ENCODE results near the gene ELOVL1.

DNA sequence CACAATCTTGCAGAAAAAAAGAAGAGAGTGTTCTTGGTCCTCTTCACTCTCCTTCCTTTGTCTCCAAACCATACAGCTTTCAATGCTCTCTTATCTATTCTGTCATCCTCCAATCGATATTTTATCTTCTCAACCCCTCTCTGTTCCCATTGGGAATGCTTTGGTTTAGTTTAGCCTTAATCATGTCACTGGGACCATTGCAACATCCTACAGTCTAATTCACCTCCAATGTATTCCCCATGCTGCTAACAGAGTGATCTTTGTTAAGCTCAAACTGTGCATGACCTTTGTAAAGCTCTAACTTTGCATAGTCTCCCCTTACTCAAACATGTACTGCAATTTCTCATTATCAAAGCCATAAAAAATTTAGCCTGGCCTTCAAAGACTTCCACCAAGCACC lies 27.3 kb downstream of the ELOVL1 start:
- TF ChIP-seq, protein P1, sequence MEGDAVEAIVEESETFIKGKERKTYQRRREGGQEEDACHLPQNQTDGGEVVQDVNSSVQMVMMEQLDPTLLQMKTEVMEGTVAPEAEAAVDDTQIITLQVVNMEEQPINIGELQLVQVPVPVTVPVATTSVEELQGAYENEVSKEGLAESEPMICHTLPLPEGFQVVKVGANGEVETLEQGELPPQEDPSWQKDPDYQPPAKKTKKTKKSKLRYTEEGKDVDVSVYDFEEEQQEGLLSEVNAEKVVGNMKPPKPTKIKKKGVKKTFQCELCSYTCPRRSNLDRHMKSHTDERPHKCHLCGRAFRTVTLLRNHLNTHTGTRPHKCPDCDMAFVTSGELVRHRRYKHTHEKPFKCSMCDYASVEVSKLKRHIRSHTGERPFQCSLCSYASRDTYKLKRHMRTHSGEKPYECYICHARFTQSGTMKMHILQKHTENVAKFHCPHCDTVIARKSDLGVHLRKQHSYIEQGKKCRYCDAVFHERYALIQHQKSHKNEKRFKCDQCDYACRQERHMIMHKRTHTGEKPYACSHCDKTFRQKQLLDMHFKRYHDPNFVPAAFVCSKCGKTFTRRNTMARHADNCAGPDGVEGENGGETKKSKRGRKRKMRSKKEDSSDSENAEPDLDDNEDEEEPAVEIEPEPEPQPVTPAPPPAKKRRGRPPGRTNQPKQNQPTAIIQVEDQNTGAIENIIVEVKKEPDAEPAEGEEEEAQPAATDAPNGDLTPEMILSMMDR (IDR thresholded peaks at IDR 0.05): no peak
- TF ChIP-seq POLR2A (IDR thresholded peaks at IDR 0.05): no peak
- TF ChIP-seq EP300 (IDR thresholded peaks at IDR 0.05): no peak

All from tibial nerve (tissue), 4 donors.